ENCODE measurements around the gene MT1H.

The MT1H gene

GRCh38 chr16:56682703-56683397 is 13.2 kb downstream of the MT1H start:
- Mint-ChIP-seq H3K27me3 (no peaks in the 10 kb centered on the region), H3K4me3 (peak overlapping the region; percentile 93), H3K9me3 (peaks cover 2% of the 10 kb centered on the region), H3K27ac (peak overlapping the region; percentile 94), H3K36me3 (ENCODE audit: low read depth) (peaks cover 28% of the 10 kb centered on the region), H3K4me1 (ENCODE audit: low read depth) (peaks cover 29% of the 10 kb centered on the region)
- DNase-seq, result no peak

GRCh38 chr16:56683424-56684172 is 14.0 kb downstream of the MT1H start:
- Mint-ChIP-seq H3K27ac (peak overlapping the region; percentile 2), H3K4me1 (ENCODE audit: low read depth) (peaks cover 29% of the 10 kb centered on the region)

DNA sequence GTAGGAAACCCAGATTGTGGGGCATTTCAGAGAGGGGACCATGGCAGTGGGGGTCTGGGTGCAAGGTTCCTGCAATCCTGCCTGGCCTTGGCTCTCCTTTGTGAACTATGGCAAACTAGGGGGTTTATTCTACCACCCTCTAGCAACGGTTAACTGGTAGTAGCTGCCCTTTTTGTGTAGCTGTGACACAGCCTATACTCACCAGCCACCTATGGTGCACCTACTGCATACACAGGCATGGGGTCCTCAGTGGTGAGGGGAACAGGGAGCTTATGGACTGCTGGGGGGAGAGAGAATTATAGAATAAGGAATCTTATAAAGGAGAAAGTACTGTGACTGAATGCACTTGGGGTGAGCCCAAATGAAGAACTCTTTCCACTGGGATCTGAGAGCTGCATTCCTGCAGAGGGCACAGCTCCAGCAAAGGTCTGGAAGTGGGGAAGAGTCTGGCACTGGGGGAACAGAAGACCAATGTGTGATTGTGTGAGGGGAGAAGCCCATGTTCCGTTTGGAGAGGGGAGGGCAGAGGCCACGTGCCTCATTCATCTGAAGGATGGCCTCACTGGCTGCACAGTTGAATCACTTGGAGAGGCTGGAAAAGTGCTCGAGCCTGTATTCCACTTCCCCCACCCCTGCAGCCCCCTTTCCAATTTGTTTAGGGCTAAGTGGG is 14.8 kb downstream of the MT1H start:
- Mint-ChIP-seq H3K4me1 (ENCODE audit: low read depth) (peaks cover 29% of the 10 kb centered on the region), H3K36me3 (ENCODE audit: low read depth) (peaks cover 28% of the 10 kb centered on the region), H3K27ac (no peak overlapping the region), H3K4me3 (peak overlapping the region; percentile 93), H3K9me3 (peaks cover 2% of the 10 kb centered on the region), H3K27me3 (no peaks in the 10 kb centered on the region)
- no peak for DNase-seq

More at GRCh38 chr16:56683424-56684172, 14.0 kb downstream of the MT1H start:
- peaks cover 28% of the 10 kb centered on the region for H3K36me3 Mint-ChIP-seq (ENCODE audit: low read depth)
- DNase-seq, result no peak
- H3K4me3 Mint-ChIP-seq, result peak overlapping the region; percentile 93
- H3K27me3 Mint-ChIP-seq, result no peaks in the 10 kb centered on the region
- peaks cover 2% of the 10 kb centered on the region for H3K9me3 Mint-ChIP-seq

DNA sequence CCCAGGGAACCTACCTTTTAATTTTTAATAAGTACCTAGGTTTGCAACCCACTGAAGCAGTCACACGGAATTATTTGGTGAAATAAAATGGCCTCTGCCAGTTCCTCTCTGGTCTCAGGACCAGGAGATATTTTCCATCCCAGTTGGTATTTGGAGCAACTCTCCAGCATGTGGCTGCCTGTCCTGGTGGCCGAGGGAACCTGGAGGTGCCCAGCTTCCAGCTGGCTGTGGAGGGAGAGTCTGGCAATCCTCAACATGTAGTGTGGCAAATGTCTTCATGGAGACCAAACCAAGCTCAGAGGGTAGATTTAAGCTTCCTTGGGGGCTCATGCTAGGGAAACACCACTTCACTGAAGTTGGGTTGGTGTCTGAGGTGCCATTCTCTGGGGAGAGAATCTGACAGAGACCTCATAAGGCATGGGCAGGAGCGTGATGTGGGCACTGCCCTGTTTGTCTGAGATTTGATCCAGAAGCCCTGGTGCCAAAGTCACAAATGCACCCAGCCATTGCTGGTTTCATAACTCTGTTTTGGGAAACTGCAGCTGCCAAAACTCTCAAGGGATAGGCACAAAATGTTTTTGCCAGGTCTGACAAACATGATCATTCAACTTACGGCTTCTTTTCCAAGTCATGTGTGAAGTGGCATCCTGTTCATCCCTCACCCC is 15.4 kb downstream of the MT1H start:
- peaks cover 24% of the 10 kb centered on the region for H3K4me1 Mint-ChIP-seq (ENCODE audit: low read depth)
- no peak for DNase-seq
- peaks cover 28% of the 10 kb centered on the region for H3K36me3 Mint-ChIP-seq (ENCODE audit: low read depth)
- H3K27me3 Mint-ChIP-seq, result no peaks in the 10 kb centered on the region
- no peak overlapping the region for H3K27ac Mint-ChIP-seq
- no peak overlapping the region for H3K4me3 Mint-ChIP-seq
- H3K9me3 Mint-ChIP-seq, result peaks cover 2% of the 10 kb centered on the region

DNA sequence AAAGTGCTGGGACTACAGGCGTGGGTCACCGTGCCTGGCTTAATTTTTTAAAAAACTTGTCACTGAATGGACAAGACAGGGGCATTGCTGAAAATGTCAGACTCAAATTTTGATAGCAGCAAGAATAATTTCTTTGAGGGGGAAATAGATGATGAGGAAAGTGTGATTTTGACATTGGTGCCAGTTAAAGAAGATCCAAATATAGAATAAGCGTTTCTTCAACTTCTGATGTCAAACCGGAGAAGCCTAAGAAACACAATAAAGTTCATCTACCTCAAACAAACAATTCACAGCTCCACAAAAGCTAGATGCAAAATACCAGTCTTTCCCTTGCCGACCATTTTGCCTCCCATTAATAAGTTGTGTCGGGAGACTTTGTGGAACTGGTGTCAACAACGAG is 17.1 kb downstream of the MT1H start:
- Mint-ChIP-seq H3K4me3 (no peak overlapping the region), H3K27ac (no peak overlapping the region), H3K4me1 (ENCODE audit: low read depth) (peaks cover 20% of the 10 kb centered on the region), H3K27me3 (no peaks in the 10 kb centered on the region), H3K36me3 (ENCODE audit: low read depth) (peaks cover 28% of the 10 kb centered on the region), H3K9me3 (peaks cover 2% of the 10 kb centered on the region)
- no peak for DNase-seq

DNA sequence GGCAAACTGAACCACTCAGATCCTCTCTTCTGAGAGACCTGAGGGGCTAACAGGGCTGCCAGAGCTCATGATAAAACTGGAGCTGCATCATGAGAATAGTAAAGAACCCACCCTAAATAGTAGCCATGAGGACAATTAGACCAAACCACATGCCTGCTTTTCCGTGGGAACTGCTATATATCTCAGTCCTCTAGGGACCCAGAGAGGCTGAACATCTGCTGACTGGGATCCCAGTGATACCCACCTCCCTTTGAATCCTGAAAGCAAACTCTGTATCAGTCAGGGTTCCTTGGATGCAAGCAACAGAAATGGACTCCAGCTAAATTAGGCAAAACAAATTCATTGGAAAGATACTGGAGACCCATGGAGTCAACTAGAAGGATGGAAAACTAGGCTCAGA is 19.1 kb downstream of the MT1H start:
- H3K27me3 Mint-ChIP-seq, result no peaks in the 10 kb centered on the region
- DNase-seq, result no peak
- no peak overlapping the region for H3K27ac Mint-ChIP-seq
- H3K36me3 Mint-ChIP-seq (ENCODE audit: low read depth), result peaks cover 20% of the 10 kb centered on the region
- no peak overlapping the region for H3K4me3 Mint-ChIP-seq
- H3K9me3 Mint-ChIP-seq, result peaks cover 2% of the 10 kb centered on the region
- H3K4me1 Mint-ChIP-seq (ENCODE audit: low read depth), result peaks cover 8% of the 10 kb centered on the region

DNA sequence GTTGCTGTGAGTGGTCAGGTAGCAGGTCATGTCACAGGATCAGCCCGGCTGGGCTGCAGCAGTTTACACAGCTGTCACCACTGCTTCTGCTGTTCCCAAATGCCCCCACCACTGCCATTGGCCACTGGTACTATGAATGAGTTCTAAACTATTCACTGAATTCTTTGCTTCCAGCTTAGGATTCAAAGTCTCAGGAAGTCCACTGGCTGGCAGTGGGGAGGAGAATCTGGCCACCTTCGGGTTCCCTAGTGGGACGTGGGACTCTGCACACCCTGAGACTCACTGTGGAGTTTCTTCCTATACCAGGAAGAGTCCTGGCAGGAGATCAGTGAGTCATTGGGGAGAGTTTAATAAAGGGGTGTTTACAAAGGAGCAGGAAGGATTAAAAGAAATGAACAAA is 19.6 kb downstream of the MT1H start:
- DNase-seq, result no peak
- Mint-ChIP-seq H3K4me1 (ENCODE audit: low read depth) (peaks cover 4% of the 10 kb centered on the region), H3K4me3 (no peak overlapping the region), H3K27ac (no peak overlapping the region), H3K27me3 (no peaks in the 10 kb centered on the region), H3K9me3 (peaks cover 2% of the 10 kb centered on the region), H3K36me3 (ENCODE audit: low read depth) (peaks cover 16% of the 10 kb centered on the region)

DNA sequence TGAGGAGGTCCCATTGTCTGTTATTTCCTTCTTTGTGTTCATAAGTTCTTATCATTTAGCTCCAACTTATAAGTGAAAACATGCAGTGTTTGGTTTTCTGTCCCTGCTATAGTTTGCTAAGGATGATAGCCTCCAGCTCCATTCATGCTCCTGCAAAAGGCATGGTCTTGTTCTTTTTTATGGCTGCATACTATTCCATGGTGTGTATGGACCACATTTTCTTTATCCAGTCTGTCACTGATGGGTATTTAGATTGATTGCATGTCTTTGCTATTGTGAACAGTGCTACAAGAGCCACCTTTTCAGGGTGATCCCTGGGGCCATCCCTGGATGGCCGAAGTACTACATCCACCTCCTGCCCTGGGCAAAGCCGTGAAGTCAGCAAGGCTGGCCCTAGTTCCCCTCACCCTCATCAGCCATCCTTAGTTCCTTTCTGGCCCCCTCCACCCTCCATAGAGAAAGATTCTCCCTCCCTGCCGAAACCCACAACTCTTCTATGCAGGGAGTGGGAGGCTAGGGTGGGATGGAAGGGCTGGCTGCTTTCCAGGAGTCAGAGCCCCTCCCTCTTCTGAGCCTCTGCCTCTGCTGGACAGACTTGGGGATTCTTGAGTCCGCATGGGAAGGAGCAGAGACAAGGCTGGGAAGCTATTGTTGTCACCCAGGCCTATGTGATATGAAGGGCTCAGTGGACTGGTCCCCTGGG is 21.0 kb downstream of the MT1H start:
- Mint-ChIP-seq H3K27me3 (no peaks in the 10 kb centered on the region), H3K4me1 (ENCODE audit: low read depth) (no peaks in the 10 kb centered on the region), H3K27ac (no peak overlapping the region), H3K4me3 (no peak overlapping the region), H3K36me3 (ENCODE audit: low read depth) (peaks cover 12% of the 10 kb centered on the region), H3K9me3 (peaks cover 2% of the 10 kb centered on the region)
- no peak for DNase-seq

DNA sequence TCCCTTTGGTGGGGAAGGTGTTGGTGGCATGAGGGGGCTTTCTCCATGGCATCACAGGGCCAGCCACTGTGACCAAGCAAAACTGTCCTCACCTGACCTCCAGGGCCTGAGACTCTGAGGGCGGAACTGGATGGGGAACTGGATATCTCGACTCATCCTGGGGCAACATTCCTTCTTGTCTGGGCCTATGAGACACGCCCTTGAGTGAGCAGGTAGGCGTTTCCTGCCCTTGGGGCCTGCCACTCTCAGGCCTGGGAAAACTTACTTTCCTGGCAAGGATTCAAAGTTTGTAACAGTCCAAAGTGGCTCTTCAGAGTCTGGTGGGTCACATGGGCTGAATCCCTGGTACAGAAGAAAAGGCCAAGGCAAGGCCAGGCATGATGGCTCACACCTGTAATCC is 22.3 kb downstream of the MT1H start:
- Mint-ChIP-seq H3K9me3 (no peaks in the 10 kb centered on the region), H3K4me3 (no peak overlapping the region), H3K4me1 (ENCODE audit: low read depth) (no peaks in the 10 kb centered on the region), H3K36me3 (ENCODE audit: low read depth) (peaks cover under 1% of the 10 kb centered on the region), H3K27me3 (no peaks in the 10 kb centered on the region), H3K27ac (no peak overlapping the region)
- peak; percentile 6 for DNase-seq

DNA sequence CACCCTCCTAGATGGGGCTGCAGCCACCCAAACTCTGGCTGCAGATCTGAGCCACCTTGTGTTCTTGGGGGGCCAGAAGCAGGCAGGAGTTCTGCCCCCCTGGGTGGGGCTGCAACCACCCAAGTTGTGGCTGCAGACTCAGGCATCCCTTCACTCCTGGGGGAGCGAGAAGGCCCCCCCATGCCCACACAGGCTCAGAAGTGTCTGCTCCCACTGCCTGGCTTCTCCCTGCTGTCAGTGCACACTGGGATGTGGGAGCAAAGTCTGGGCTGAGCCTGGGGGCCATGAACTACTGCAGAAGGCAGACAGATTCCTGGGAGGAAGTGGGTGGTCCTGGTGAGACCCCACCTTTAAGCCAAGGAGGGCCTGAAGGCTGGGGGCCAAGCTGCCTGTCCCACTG is 25.6 kb downstream of the MT1H start:
- Mint-ChIP-seq H3K4me1 (ENCODE audit: low read depth) (no peaks in the 10 kb centered on the region), H3K36me3 (ENCODE audit: low read depth) (no peaks in the 10 kb centered on the region), H3K4me3 (no peak overlapping the region), H3K9me3 (no peaks in the 10 kb centered on the region), H3K27ac (no peak overlapping the region), H3K27me3 (no peaks in the 10 kb centered on the region)
- peak; percentile 21 for DNase-seq

DNA sequence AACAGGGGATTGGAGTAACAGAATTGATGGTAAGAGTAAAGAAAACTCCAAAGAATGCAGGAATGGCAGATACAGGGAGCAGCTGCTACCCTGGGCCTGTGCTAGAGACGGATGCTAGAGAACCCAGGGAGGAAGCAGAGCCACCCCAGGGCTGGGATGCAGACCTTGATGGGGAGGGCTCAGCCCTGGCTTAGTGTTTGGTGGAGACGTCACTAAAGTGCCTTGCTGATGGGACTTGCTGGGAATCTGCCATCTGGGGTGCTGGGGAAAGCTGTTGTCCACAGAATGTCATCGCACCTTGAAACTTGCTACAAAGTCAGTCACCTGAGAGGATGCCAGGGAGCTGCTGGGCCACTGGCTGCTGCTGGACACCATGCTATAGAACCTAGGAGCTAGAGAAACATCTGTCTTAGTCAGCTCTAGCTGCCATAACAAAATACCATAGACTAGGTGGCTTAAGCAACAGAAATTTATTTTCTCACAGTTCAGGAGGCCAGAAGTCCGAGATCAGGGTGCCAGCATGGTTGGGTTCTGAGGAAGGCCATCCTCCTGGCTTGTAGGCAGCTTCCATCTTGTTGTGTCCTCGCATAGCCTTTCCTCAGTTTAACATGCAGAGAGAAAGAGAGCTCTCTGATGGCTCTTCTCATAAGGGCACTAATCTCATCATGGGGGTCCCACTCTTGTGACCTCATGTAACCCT is 28.0 kb downstream of the MT1H start:
- peaks cover 12% of the 10 kb centered on the region for H3K4me1 Mint-ChIP-seq (ENCODE audit: low read depth)
- no peak overlapping the region for H3K27ac Mint-ChIP-seq
- H3K4me3 Mint-ChIP-seq, result no peak overlapping the region
- DNase-seq, result no peak
- no peaks in the 10 kb centered on the region for H3K9me3 Mint-ChIP-seq
- H3K36me3 Mint-ChIP-seq (ENCODE audit: low read depth), result no peaks in the 10 kb centered on the region
- no peaks in the 10 kb centered on the region for H3K27me3 Mint-ChIP-seq

GRCh38 chr16:56700195-56700594 is 30.6 kb downstream of the MT1H start:
- Mint-ChIP-seq H3K36me3 (ENCODE audit: low read depth) (no peaks in the 10 kb centered on the region), H3K9me3 (no peaks in the 10 kb centered on the region), H3K4me3 (no peak overlapping the region), H3K4me1 (ENCODE audit: low read depth) (peaks cover 12% of the 10 kb centered on the region), H3K27me3 (no peaks in the 10 kb centered on the region), H3K27ac (no peak overlapping the region)
- no peak for DNase-seq

DNA sequence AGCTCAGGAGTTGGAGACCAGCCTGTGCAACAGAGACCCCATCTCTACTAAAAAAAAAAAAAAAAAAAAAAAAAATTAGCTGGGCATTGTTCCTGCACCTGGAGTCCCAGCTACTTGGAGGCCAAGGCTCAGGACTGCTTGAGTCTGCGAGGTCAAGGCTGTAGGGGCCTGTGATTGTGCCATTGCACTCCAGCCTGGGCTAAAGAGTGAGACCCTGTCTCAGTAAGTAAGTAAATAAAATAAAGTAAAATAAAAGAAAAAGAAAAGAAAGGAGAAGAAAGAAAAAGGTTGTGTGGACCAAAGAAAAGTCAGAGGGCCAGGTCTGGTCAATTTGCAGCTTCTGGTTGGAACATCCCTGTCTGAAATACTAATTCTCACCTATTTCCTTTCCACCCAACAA is 31.0 kb downstream of the MT1H start:
- Mint-ChIP-seq H3K4me3 (no peak overlapping the region), H3K9me3 (no peaks in the 10 kb centered on the region), H3K27me3 (no peaks in the 10 kb centered on the region), H3K36me3 (ENCODE audit: low read depth) (no peaks in the 10 kb centered on the region), H3K27ac (no peak overlapping the region), H3K4me1 (ENCODE audit: low read depth) (peaks cover 15% of the 10 kb centered on the region)
- no peak for DNase-seq

GRCh38 chr16:56701534-56701933 is 31.9 kb downstream of the MT1H start:
- no peaks in the 10 kb centered on the region for H3K36me3 Mint-ChIP-seq (ENCODE audit: low read depth)
- H3K27me3 Mint-ChIP-seq, result no peaks in the 10 kb centered on the region
- H3K27ac Mint-ChIP-seq, result peak overlapping the region; percentile 63
- H3K9me3 Mint-ChIP-seq, result no peaks in the 10 kb centered on the region
- H3K4me3 Mint-ChIP-seq, result no peak overlapping the region
- DNase-seq, result no peak
- peaks cover 15% of the 10 kb centered on the region for H3K4me1 Mint-ChIP-seq (ENCODE audit: low read depth)
